HG03139 (cell line): ENCODE data around the gene HSPB6.
"Not testable (repeated sequence)": the region's sequence is repeated elsewhere in the genome, so short reads cannot be mapped to it uniquely, and the experiment has no call there.

Source experiments
- ATAC-seq: cut with Tn5 transposase; IDR thresholded peaks from one replicate; pipeline ENCODE4 v1.9.1; 2021; ENCODE audit not compliant: unreplicated experiment

The HSPB6 gene, protein sequence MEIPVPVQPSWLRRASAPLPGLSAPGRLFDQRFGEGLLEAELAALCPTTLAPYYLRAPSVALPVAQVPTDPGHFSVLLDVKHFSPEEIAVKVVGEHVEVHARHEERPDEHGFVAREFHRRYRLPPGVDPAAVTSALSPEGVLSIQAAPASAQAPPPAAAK

DNA sequence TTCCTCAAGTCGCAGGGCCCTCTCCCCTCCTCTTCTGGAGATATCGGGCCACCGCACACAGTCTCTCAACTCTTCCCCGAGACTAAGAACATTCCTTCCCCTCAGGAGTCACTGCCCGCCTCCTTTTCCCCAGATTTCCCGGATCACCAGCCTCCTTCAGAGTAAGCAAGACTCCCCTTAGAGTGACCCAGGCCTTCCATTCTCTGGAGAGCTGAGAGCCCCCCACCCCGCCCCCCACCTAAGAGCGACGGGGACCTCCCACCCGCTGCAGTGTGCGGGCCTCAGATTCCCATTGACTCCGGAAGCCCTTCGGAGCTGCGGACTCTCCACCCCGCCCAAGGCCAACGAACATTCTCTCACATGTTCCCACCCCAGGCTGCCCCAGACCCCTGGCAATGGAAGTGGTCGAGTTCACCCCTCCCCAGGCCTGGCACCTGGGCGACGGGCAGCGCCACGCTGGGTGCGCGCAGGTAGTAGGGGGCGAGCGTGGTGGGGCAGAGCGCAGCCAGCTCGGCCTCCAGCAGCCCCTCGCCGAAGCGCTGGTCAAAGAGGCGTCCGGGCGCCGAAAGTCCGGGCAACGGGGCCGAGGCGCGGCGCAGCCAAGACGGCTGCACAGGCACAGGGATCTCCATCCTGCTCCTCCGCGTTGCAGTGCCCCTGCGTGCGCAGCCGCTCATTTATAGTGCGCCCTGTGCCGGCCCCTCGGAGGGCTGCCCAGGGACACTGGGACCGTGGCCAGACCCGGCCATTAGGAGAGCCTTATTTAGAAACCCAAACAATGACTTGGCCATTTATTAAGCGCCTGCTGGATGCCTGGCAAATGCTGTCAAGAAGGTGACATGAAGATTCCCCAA, at the start of gene HSPB6:
HSPB6 (minus strand) TSS at position 653 of the 854 bp plus-strand sequence; CDS start at position 632, 21 bp downstream.
- ATAC-seq, result no peak

DNA sequence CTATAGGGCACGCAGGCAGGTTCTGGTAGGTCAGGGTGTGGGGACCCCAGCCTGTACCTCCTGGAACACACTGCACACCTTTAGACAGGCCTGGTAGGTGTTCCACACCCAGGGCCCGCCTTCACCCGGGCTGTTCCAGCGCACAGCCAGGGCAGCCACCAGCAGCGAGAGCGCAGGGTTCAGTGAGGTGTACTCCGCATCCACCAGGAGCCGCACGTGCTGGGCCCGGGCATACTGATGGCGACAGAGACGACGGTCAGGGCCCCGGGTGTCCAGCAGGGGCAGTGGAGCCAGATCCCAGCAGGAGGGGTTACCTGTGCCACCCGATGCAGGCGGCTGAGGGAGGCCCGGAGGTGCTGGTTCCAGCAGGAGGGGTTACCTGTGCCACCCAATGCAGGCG, 49.8 kb upstream of the HSPB6 start:
- ATAC-seq, result no peak

DNA sequence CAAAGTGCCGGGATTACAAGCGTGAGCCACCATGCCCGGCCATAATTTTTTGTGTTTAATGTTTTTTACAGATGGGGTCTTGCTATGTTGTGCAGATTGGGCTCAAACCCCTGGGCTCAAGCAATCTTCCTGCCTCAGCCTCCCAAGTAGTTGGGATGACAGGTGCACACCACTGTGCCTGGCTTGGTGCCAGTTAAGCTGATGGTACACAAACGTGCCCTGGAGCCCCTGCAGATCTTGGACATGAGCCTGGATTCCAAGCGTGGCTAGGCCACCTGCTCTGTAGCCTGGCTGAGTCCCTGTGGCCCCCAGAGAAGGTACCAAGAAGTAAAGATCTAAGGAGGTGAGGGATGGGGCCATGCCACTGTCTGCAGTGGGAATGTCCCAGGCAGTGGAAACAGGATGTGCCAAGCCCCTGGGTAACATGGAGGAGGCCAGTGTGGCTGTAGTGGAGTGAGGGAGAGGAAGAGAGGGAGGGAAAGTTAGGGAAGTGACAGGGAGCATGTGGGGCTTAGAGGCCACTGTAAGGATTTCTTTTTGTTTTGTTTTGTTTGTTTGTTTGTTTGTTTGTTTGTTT, 48.8 kb upstream of the HSPB6 start:
- ATAC-seq, result no peak

DNA sequence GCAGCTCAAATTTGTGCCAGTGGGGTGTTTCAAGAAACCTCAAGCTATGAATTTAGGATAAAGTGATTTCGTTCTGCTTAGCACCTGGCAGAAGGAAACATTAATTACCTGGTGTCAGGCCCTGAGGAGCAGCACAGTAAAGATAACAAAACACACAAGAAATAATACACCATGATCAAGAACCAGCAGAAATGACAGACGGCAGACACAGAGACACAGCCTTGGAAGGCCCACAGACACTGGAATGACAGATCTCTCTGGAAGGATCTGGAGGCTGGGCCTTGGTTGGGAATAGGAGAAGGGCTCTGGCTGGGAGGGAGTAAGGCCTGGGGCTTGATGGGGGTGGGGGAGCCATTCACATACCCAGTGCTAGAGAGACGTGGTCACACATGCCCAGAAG, 45.0 kb upstream of the HSPB6 start:
- no peak for ATAC-seq

DNA sequence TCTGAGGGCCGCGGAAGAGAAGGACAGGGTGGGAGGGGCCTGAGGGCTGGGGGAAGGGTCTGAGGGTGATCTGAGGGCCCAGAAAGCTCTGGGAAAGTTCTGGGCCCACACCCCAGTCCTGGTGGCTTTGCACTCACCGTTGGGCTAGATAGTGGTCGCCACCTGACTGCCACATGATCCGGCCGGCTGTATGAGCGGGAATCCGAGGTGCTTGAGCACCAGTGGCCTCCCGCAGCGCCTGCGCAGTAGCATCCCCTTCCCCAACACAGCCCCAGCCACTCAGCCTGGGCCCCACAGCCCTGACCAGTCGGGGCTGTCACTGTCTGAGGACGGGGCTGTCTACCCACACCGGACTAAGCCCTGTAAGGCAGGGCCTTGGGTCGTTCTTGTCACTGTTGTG, 40.8 kb upstream of the HSPB6 start:
- no peak for ATAC-seq

DNA sequence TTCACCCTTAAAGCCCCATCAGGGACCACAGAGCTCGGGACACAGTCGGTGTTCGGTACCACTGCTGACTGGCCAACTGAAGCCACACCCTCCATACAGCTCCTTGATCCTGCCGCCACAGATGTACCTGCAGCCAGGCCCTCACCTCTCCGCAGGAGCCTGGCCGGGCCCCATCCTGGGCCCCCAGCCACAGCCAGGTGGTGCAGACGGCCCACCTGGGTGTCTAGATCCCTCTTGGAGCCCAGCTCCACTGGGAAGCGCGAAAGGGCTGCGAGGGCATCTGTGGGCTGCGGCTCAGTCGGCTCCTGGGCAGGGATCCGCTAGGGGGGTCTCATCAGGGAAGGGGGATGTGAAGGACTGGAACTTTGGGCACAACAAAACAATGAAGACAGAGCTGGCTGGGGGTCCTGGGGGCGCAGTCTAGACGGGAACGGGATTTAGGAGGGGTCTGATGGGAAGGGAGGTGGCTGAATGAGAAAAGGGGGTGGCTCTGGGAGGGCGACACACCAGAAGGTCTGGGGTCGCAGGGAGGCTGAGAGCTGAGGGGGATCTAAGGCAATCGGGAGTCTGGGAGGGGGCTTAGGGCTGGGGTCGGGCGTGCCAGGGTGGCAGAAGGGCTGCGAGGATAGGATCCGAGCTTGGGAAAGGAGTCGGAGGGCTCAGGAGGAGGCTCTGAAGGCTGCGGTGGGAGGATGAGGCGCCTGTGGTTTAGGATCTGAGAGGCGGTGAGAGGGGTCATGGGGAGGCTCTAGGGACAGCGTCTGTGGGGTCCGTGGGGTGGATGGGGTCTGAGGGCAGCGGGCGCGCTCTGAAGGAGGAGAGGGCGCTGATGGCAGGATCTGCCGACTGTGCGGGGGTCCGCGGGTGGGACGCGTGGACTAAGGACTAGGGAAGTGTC, 40.1 kb upstream of the HSPB6 start:
- no peak for ATAC-seq

DNA sequence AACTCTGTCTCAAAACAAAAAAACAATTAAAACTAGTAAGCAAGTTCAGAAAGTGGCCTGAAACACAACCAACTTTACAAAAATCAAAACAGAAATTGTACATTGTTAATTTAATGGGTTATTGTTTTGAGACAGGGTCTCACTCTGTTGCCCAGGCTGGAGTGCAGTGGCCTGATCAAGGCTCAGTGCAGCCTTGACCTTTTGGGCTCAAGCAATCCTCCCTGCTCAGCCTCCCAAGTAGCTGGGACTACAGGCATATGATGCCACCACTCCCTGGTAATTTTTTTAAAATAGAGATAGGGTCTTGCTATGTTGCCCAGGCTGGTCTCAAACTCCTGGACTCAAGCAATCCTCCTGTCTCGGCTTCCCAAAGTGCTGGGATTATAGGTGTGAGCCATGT, 38.7 kb upstream of the HSPB6 start:
- not testable (repeated sequence) for ATAC-seq

DNA sequence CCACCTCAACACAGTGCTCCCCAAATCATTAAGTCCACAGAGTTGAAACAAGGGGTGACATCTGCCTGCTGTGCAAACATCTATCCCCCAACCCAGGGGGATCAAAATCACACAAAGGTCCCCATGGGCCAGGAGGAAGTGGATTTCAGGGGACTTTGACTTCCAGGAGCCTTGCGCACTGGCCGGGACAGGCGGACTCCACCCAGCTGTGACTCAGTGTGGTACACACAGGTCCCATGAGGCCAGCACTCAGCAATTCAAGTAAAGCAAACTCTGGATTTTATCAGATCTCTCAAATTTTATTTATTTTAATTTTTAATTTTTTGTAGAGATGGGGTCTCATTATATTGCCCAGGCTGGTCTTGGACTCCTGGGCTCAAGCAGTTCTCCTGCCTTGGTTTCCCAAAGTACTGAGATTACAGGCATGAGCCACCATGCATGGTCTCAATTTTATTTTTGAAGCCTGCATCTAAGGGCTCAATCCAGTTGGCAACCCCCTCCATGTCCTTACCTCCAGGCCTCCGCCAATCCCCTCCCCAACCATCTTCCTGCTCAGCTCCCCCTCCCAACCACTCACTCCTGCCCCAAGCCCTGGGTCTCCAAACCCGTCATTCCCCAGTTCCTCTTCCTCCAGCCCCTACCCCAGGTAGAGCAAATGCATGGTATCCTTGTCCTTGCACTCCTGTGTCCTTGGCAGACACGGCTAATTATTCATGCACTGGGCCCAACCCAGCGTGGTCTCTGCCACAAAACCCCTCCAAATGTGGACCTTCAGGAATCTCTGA, 36.7 kb upstream of the HSPB6 start:
- no peak for ATAC-seq

DNA sequence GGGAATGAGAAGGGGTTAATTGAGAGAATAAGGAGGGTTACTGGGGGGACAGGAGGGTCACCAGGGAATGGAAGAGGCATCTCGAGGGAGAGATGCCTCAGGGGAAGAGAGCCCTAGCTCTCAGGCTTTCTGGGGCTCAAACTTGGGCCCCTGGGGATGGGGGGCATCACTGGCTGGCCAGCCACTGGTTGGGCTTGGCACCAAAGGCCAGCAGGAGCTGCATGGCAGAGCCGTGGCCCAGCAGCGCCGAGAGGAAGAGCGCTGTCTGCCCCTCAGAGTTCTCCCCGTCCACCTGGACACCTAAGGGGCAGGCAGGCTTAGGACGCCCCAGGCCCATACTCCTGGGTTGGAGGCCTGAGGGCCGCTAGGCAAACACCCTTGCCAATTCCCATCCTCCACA, 36.1 kb upstream of the HSPB6 start:
- ATAC-seq, result no peak

DNA sequence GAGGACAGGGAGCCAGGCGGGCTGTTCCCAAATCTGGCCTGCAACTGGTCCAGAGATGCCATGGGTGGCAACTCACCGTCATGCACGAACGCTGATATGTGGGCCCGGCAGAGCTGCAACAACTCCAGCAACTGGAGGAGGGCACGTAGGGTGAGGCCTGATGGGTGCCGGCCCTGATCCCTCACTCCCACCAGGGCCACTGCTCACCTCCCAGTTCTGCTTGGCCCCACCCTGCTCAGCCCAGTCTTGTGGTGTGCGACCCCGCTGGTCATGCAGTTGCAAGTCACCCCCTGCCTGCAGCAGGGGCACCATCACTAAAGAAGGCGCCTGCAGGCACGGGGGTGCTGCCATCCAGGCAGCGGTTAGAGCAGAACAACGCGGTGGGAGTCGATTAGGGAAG, 35.5 kb upstream of the HSPB6 start:
- ATAC-seq, result no peak

DNA sequence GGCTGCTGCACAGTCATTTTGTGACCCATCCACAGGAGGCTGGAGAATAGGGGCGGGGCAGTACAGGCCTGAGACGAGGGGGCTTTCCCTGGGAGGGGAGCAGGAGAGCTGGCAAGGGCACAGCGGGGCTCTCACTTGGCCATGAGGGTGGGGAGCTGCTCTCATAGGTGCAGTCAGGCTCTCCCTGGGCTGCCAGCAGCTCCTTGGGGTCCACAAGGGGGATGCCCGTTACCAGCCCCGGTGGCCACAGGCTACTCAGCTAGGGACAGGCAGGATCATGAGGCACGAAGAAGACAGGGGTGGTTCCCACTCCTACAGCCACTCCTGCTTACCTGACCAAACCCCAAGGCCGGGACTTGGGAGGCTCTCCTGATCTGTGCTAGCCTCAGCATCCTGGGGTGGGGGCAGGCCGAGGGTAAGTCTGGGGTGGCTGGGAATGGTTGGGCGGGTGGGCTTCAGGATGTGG, 35.0 kb upstream of the HSPB6 start:
- ATAC-seq, result no peak

DNA sequence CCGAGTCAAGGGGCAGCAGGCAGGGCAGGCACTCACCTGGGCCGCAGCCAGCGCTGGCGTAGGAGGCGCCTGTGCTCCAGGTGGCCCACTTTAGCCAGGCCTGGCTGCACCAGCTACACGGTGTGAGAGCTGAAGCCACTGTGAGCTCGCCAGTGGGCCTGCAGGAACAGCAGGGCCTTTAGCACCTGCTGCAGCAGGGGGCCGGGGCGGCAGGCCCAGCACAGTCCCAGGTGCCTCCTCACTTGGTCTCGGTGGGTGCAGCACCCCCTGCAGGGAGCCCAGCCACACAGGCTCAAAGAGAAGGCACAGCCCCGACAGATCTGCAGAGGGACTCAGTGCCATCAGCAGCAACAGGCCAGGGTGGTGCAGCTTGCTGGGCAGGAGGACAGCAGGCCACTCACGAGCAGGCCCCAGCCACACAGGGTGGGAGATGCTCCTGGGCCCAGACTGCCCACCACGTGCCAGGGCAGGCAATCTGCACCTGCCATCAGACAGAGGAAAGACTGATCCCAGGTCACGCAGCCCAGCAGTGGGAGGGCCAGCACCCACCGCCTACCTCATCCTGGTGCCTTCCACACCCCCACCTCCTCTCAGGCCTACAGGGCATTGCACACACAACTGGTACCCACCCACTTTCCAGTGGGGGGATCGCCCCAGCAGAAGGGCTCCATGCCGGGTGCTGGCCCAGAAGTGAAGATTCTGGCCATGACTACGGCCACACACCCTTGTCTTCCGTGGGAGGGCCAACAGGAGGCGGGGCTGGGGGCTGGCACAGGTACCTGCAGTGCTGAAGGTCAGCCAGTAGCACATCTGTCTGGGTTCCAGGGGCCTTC, 34.4 kb upstream of the HSPB6 start:
- ATAC-seq, result no peak

DNA sequence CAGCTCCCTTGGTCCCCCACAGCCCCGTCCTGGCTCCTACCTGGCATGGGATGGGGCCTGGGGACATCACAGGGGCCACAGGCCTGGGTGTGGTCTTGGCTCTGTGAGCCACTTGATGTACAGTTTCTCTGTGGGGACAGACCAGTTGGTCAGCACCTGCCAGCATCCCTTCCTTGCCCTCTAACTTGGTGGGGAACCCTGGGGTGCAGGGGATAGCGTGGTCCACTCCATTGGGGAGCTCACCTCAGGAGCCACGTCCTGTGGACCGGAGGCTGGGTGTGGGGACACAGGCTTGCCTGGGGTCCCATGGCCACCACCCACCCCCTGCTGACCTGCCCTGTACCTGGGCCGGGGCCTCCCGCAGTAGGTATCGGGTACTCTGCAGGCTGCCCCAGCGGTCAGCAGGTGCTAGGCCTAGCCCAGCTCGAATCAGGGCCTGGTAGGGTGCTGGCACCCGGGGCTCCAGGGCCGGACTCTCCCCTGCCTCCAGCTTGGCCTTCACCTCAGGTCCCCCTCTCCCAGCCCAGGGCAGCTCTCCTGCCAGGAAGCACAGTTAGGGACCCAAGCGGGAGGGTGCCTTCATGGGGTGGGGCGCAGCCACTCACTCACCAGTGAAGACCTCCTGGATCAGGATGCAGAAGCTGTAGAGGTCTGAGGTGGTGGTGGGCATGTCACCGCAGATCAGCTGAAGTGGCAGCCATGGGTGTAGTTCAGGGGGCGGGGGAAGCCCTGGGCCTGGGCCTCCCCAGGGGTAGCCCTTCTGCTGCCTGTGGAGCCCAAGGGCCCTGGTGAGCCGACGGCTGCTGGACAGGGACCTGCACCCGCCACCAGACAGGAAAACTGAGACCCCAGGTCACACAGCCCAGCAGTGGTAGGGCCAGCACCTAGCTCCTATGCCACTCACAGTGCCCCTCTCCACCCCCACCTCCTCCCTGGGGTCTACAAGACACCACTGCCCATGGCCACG, 33.4 kb upstream of the HSPB6 start:
- ATAC-seq, result no peak

DNA sequence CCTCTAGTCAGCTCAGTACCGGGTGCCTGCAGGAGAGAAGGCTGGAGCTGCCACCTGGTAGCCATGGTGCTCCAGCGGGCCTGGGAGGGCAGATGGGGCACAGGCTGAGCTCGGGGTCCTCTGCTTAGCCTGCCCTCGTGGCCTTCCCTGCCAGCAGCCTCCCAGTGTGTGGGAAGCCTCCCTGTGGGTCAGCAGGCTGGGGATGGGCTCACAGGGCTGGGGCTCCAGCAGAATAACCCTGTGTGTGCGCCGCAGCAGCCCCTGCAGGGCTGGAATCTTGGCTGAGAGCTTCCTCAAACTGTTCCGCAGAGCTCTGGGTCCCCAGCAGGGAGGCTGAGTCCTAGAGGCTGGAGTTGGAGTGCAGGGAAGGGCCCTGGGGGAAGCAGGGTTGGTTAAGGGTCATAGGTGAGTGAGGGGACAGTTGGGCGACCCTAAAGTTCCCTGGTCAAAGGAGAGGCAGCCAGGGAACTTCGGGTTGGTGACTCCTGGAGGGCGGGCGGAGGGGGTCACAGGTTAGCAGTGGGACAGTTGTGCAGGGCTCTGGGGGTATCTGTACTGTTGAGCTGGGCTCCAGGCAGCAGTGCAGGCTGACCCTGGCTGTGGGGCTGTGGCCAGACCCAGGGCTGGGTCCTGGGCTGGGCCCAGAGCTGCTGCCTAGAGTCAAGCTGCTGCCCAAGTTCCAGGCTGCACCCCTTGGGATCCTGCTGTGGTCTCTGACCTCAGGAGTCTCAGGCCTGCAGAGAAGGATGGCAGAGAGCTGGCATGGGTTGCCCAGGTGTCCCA, 32.6 kb upstream of the HSPB6 start:
- no peak for ATAC-seq

DNA sequence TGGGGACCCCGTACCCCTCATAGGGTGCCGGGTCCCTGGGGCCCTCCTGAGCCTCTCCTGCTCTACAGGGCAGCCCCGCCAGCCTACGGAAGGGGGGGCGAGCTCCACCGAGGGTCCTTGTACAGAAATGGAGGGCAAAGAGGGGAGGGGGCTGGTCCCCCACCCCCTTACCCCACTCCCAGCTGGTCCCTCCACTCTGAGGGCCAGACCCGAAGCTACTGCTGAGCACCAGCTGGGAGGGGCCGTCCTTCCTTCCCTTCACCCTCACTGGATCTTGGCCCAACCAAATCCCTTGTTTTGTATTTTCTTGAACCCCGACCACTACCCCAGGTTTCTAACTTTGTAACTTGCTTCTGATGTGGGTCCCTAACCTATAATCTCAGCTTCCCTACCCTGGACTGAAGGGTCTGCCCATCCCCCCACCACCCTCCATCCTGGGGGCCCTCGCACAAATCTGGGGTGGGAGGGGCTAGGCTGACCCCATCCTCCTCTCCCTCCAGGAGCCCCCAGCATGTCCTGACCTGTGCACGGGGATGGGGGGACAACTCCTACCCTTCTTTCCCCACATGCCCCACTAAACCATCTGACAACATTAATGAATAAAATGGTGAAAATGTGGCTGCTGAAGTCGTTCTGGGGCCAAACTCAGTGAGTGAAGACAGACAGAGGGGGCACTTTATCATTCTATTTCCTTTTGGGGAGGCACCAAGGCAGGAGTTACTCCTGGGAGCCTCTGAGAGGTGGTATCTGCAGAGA, 31.6 kb upstream of the HSPB6 start:
- no peak for ATAC-seq

DNA sequence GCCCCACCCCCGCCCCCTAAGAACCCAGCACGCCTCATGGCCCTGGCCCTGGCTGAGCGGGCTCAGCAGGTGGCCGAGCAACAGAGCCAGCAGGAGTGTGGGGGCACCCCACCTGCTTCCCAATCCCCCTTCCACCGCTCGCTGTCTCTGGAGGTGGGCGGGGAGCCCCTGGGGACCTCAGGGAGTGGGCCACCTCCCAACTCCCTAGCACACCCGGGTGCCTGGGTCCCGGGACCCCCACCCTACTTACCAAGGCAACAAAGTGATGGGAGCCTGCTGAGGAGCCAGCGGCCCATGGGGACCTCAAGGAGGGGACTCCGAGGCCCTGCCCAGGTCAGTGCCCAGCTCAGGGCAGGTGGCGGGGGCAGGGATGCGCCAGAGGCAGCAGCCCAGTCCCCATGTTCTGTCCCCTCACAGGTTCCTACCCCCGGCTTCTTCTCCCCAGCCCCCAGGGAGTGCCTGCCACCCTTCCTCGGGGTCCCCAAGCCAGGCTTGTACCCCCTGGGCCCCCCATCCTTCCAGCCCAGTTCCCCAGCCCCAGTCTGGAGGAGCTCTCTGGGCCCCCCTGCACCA, 30.5 kb upstream of the HSPB6 start:
- no peak for ATAC-seq
